LNCaP clone FGC (cell line): ENCODE data around the gene RPLP2.

Source experiments
- DNase-seq: peaks from one replicate; pipeline ENCODE4 v3.0.0-alpha.2; 2011; ENCODE audit warnings: low read depth
- H3K4me3 ChIP-seq: 2 replicates; pipeline ENCODE4 v1.5.1; 2011; ENCODE audit warnings: mild to moderate bottlenecking, low read depth, low read length, control low read depth
- CTCF ChIP-seq: IDR thresholded peaks from 2 replicates; pipeline ENCODE4 v1.5.1; 2012; ENCODE audit warnings: mild to moderate bottlenecking; ENCODE audit not compliant: control insufficient read depth, insufficient read depth; ENCODE audit errors: extremely low read depth

RPLP2 gene

GRCh38 chr11:769887-770641 lies 39.7 kb upstream of the RPLP2 start:
- TF ChIP-seq CTCF, result no peak
- H3K4me3 ChIP-seq, result no peak overlapping the region
- no peak for DNase-seq

GRCh38 chr11:770642-771616 lies 38.8 kb upstream of the RPLP2 start:
- no peak for DNase-seq
- no peak for TF ChIP-seq CTCF
- H3K4me3 ChIP-seq, result no peak overlapping the region

- TF ChIP-seq CTCF, result no peak
- no peak overlapping the region for H3K4me3 ChIP-seq
- DNase-seq, result no peak
Observed at GRCh38 chr11:771617-772204, 38.1 kb upstream of the RPLP2 start.

GRCh38 chr11:772429-773390 lies 37.1 kb upstream of the RPLP2 start:
- no peak overlapping the region for H3K4me3 ChIP-seq
- TF ChIP-seq CTCF, result no peak
- DNase-seq, result no peak

GRCh38 chr11:773425-773824 lies 36.3 kb upstream of the RPLP2 start:
- no peak overlapping the region for H3K4me3 ChIP-seq
- DNase-seq, result no peak
- TF ChIP-seq CTCF, result no peak

- no peak overlapping the region for H3K4me3 ChIP-seq
- DNase-seq, result no peak
- TF ChIP-seq CTCF, result no peak
Observed at GRCh38 chr11:773830-774229, 35.9 kb upstream of the RPLP2 start.
